Astrocyte of the hippocampus (primary cell): Measurements from ENCODE around the gene TRAPPC2L.
A peak's percentile ranks its signal among the peaks of the same experiment; 100 is the strongest.

Source experiments
- DNase-seq: peaks from one replicate; pipeline ENCODE4 v3.0.0; 2011; ENCODE audit warnings: low read depth, low spot score

Gene TRAPPC2L

GRCh38 chr16:88839026-88839529 lies 17.8 kb upstream of the TRAPPC2L start:
- no peak for DNase-seq

- DNase-seq, result no peak
These were observed 17.0 kb upstream of the TRAPPC2L start for GRCh38 chr16:88839745-88840599.

- DNase-seq, result no peak
These were observed 16.2 kb upstream of the TRAPPC2L start for GRCh38 chr16:88840600-88841215.

GRCh38 chr16:88841521-88842307 lies 15.2 kb upstream of the TRAPPC2L start:
- no peak for DNase-seq

GRCh38 chr16:88842308-88842756 lies 14.6 kb upstream of the TRAPPC2L start:
- DNase-seq, result no peak

- no peak for DNase-seq
These were observed 14.1 kb upstream of the TRAPPC2L start for GRCh38 chr16:88842806-88843205.

GRCh38 chr16:88843256-88843655 lies 13.7 kb upstream of the TRAPPC2L start:
- no peak for DNase-seq

GRCh38 chr16:88844419-88845036 lies 12.4 kb upstream of the TRAPPC2L start:
- DNase-seq, result no peak

- DNase-seq, result no peak
These were observed 10.8 kb upstream of the TRAPPC2L start for GRCh38 chr16:88846088-88846487.

- no peak for DNase-seq
These were observed 9.3 kb upstream of the TRAPPC2L start for GRCh38 chr16:88847654-88848053.

GRCh38 chr16:88848557-88848956 lies 8.4 kb upstream of the TRAPPC2L start:
- DNase-seq, result no peak

GRCh38 chr16:88850531-88851199 lies 6.3 kb upstream of the TRAPPC2L start:
- no peak for DNase-seq

GRCh38 chr16:88851616-88852015 lies 5.3 kb upstream of the TRAPPC2L start:
- DNase-seq, result no peak

- no peak for DNase-seq
These were observed 3.5 kb upstream of the TRAPPC2L start for GRCh38 chr16:88853325-88853941.

- DNase-seq, result no peak
These were observed 2.4 kb upstream of the TRAPPC2L start for GRCh38 chr16:88854306-88855111.

GRCh38 chr16:88855176-88855575 lies 1.8 kb upstream of the TRAPPC2L start:
- no peak for DNase-seq

GRCh38 chr16:88855736-88856121 lies 1.2 kb upstream of the TRAPPC2L start:
- DNase-seq, result no peak

GRCh38 chr16:88856122-88856827 lies 652 bp upstream of the TRAPPC2L start:
- no peak for DNase-seq

- DNase-seq, result peak; percentile 90
These were observed 907 bp downstream of the TRAPPC2L start for GRCh38 chr16:88857728-88858339.
